ENCODE measurements around the gene TENT4B.

TENT4B gene

DNA sequence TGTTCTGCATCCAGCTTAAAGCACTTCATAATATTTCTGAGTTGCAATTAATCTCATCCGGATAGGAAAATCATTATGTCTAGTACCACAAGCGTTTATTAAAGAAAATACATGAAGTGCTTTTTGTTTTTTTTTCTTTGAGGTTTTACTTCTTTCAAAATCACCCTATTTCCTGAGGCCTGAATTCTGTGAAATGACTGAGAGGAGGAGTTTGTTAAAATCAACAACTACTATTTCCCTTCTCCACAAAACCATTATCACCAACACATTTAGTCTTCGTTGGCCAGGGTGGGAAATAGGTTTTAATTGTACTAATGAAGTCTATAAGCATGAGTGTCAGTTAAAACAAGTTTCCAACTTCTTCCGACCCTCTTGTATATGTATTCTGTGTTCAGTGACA is 62.6 kb downstream of the TENT4B start:
- H3K4me3 ChIP-seq (ENCODE audit: low read depth, low read length), result no peak overlapping the region
- TF ChIP-seq, protein P1, sequence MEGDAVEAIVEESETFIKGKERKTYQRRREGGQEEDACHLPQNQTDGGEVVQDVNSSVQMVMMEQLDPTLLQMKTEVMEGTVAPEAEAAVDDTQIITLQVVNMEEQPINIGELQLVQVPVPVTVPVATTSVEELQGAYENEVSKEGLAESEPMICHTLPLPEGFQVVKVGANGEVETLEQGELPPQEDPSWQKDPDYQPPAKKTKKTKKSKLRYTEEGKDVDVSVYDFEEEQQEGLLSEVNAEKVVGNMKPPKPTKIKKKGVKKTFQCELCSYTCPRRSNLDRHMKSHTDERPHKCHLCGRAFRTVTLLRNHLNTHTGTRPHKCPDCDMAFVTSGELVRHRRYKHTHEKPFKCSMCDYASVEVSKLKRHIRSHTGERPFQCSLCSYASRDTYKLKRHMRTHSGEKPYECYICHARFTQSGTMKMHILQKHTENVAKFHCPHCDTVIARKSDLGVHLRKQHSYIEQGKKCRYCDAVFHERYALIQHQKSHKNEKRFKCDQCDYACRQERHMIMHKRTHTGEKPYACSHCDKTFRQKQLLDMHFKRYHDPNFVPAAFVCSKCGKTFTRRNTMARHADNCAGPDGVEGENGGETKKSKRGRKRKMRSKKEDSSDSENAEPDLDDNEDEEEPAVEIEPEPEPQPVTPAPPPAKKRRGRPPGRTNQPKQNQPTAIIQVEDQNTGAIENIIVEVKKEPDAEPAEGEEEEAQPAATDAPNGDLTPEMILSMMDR (conservative IDR thresholded peaks at IDR 0.05; ENCODE audit: low read depth, low read length), result no peak
- DNase-seq (ENCODE audit: low read depth), result no peak

DNA sequence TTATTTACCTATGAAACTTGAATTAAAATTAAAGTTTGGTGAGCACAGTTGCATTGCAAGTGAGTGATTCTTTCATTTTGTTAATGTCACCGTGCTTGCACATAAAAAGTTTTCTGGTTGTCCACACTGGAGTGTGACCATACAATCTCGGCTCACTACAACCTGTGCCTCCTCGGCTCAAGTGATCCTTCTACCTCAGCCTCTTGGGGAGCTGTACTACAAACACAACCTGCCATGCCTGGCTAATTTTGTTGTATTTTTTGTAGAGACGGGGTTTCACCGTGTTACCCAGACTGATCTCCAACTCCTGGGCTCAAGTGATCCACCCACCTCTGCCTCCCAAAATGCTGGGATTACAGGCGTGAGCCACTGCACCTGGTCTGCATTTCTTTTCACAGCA is 63.1 kb downstream of the TENT4B start:
- DNase-seq (ENCODE audit: low read depth), result no peak
- TF ChIP-seq, protein P1 (conservative IDR thresholded peaks at IDR 0.05; ENCODE audit: low read depth, low read length), result no peak
- no peak overlapping the region for H3K4me3 ChIP-seq (ENCODE audit: low read depth, low read length)

DNA sequence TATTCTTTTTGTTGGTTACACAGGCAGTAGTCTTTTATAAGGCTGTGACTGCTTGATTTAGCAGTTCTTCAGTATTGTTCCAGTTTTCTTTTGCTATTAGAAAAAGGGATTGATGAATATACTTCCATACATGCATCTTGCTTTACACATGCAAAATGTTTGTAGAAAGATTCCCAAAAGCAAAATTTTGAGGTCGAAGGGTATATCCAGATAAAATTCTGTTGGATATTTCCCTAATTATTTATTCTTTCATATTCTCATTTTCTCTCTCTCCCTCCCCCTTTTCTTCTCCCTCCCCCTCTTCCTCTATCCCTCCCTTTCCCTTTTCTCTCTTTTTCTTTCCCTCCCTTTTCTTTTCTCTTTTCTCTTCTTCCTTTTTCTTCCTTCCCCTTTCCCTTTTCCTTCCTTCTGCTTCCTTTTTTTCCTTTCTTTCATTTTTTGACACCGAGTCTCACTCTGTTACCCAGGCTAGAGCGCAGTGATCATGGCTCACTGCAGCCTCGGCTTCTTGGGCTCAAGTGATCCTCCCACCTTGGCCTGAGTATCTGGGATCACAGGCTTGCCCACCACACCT is 66.4 kb downstream of the TENT4B start:
- H3K4me3 ChIP-seq (ENCODE audit: low read depth, low read length), result no peak overlapping the region
- TF ChIP-seq, protein P1 (conservative IDR thresholded peaks at IDR 0.05; ENCODE audit: low read depth, low read length), result no peak
- DNase-seq (ENCODE audit: low read depth), result no peak

- H3K4me3 ChIP-seq (ENCODE audit: low read depth, low read length), result no peak overlapping the region
- no peak for DNase-seq (ENCODE audit: low read depth)
- TF ChIP-seq, protein P1 (conservative IDR thresholded peaks at IDR 0.05; ENCODE audit: low read depth, low read length), result no peak
These were observed 71.2 kb downstream of the TENT4B start for GRCh38 chr16:50224286-50224685.

DNA sequence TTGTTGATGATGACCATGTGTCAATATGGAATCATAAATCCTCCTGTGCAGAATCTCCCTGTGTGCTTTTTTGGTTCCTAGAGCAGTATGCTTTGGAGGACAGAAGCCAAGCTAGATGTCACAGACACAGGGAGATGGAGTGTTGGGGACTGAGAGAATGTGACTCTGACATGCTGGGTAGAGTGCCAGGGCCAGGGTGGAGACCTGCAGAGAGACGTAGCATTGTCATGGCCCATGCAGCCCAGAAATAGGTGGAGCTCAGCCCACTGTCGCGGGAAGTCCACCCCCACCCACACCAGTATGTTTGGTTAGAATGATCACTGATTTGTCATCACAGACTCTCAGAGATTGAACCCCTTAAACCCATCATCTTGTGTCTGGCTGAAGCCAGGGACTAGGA is 74.0 kb downstream of the TENT4B start:
- DNase-seq (ENCODE audit: low read depth), result no peak
- no peak overlapping the region for H3K4me3 ChIP-seq (ENCODE audit: low read depth, low read length)
- TF ChIP-seq, protein P1 (conservative IDR thresholded peaks at IDR 0.05; ENCODE audit: low read depth, low read length), result no peak

DNA sequence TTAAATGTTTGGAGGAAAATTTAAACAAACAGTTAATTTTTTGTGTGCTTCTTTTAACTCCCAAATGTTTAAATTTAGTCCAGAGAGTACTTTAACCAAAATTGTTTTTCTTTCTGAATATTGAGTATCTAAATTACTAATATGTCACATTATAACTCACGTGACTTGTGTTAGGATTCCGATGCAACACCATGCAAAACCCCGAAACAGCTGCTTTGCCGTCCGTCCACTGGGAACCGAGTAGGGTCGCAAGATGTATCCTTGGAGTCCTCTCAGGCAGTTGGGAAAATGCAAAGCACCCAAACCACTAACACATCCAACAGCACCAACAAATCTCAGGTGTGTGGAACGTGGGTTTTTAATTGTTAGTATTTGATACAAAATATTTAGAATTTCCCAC is 74.6 kb downstream of the TENT4B start:
- TF ChIP-seq, protein P1 (conservative IDR thresholded peaks at IDR 0.05; ENCODE audit: low read depth, low read length), result no peak
- no peak for DNase-seq (ENCODE audit: low read depth)
- H3K4me3 ChIP-seq (ENCODE audit: low read depth, low read length), result no peak overlapping the region

DNA sequence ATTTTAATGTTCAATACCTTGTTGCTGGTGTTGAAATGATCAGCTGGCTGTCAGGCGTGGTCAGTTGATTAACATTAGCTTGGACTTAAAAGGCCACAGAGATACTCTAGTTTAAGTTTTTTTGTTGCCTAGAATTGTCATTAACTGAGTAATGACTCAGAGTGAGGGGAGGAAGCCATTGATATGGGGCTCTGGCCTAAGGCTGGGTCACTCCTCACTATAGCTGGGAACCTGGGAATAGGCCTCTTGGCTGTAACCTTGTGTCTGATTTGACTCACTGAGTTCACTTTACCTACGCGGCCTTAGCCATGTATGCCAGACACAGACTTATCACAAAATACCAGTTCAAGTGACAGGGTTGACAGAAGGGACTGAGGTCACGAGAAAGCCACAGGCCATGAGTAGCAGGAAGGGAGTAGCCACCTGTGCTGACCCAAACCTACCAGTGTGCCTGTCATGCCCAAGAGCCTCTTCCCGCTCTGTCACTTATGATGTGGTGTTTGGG is 75.3 kb downstream of the TENT4B start:
- no peak for DNase-seq (ENCODE audit: low read depth)
- TF ChIP-seq, protein P1 (conservative IDR thresholded peaks at IDR 0.05; ENCODE audit: low read depth, low read length), result no peak

More for the DNA sequence above, 75.3 kb downstream of the TENT4B start:
- no peak overlapping the region for H3K4me3 ChIP-seq (ENCODE audit: low read depth, low read length)

Measured in choroid plexus epithelial cell (primary cell).